GM12878 (cell line): Measurements from ENCODE around the gene WNT9B. TPM values are rescaled to one million over a fixed set of nuclear protein-coding genes. Genes with fewer than 3 reads are reported as not detected.

Experiments used
- ATAC-seq: fragments of 200-7000 bp; cut with Tn5 transposase; 3 replicates; pipeline ENCODE4 v1.9.1; 2020; ENCODE audit warnings: mild to moderate bottlenecking, moderate library complexity
- BruUV-seq: library from RNA; stranded (reverse); fragments of 400-500 nt; replicated peaks from 2 replicates; lab custom pipeline; 2021; lab: Mats Ljungman, UMichigan
- CTCF ChIA-PET: fragments of 300-600 bp; sonication (Branson Sonifier 250); formaldehyde crosslinking; extraction: SDS; loops from one replicate; lab custom pipeline; 2021; ENCODE audit warnings: inconsistent platforms; lab: Yijun Ruan, JAX
- POLR2A ChIA-PET: fragments of 350-600 bp; formaldehyde crosslinking; extraction: SDS; loops from one replicate; lab custom pipeline; 2021; ENCODE audit warnings: inconsistent platforms; lab: Charles Lee
- RAD21 ChIA-PET: fragments of 300-600 bp; sonication (Branson Sonifier 250); formaldehyde crosslinking; loops from one replicate; lab custom pipeline; 2023; ENCODE audit warnings: antibody characterized with exemption; ENCODE audit not compliant: unreplicated experiment; lab: Charles Lee
- SMC1A ChIA-PET: fragments of 300-600 bp; sonication (Branson Sonifier 250); formaldehyde crosslinking; loops from one replicate; lab custom pipeline; 2023; ENCODE audit not compliant: unreplicated experiment, uncharacterized antibody; lab: Charles Lee
- DNase-seq: peaks from one replicate; pipeline ENCODE4 v3.0.0-alpha.2; 2011; ENCODE audit warnings: low read depth, low spot score
- FAIRE-seq: peaks from 3 replicates; lab custom pipeline; 2011; peaks lifted over from hg19 to GRCh38; lab: Jason Lieb, UNC
- H2AFZ ChIP-seq: 2 replicates; pipeline ENCODE4 v1.6.0; 2011; ENCODE audit warnings: low read depth, low read length, control low read depth; ENCODE audit not compliant: control insufficient read depth
- H3K27ac ChIP-seq: 2 replicates; pipeline ENCODE4 v1.5.1; 2011; ENCODE audit warnings: control low read depth; ENCODE audit not compliant: control insufficient read depth, insufficient read depth
- H3K27me3 ChIP-seq, 2 experiments: replicated peaks in 1 of 2; 2 replicates each; pipeline versions ENCODE4 v1.6.0 to v1.6.1; 2011; ENCODE audit warnings: low read length in 1 of 2; ENCODE audit not compliant: control insufficient read depth in 2 of 2, insufficient read depth in 2 of 2
- H3K36me3 ChIP-seq, 2 experiments: 2 replicates each; pipeline ENCODE4 v1.5.1; 2011; ENCODE audit warnings: low read length in 1 of 2; ENCODE audit not compliant: control insufficient read depth in 2 of 2, insufficient read depth in 2 of 2
- H3K4me1 ChIP-seq: 2 replicates; pipeline ENCODE4 v1.6.1; 2011; ENCODE audit warnings: mild to moderate bottlenecking, low read length, moderate library complexity, mixed read lengths; ENCODE audit not compliant: control insufficient read depth, insufficient read depth
- H3K4me2 ChIP-seq: 2 replicates; pipeline ENCODE4 v1.6.0; 2011; ENCODE audit warnings: control low read depth; ENCODE audit not compliant: control insufficient read depth, insufficient read depth
- H3K4me3 ChIP-seq: fragments of 200-600 bp; sonication (generic); 2 replicates; pipeline ENCODE4 v1.5.1; 2016
- H3K79me2 ChIP-seq: 2 replicates; pipeline ENCODE4 v1.6.0; 2011; ENCODE audit warnings: low read length; ENCODE audit not compliant: control insufficient read depth, insufficient read depth
- H3K9ac ChIP-seq: 2 replicates; pipeline ENCODE4 v1.8.0; 2011; ENCODE audit warnings: low read length, control low read depth, mixed read lengths; ENCODE audit not compliant: control insufficient read depth, insufficient read depth
- H3K9me3 ChIP-seq: replicated peaks from 3 replicates; pipeline ENCODE4 v1.5.1; 2011; ENCODE audit warnings: mild to moderate bottlenecking, low read length; ENCODE audit not compliant: control insufficient read depth, insufficient read depth
- H4K20me1 ChIP-seq: 2 replicates; pipeline ENCODE4 v1.6.0; 2011; ENCODE audit not compliant: control insufficient read depth, insufficient read depth
- CHD1 ChIP-seq: IDR thresholded peaks from 2 replicates; pipeline ENCODE4 v1.6.1; 2012; ENCODE audit warnings: low read depth, low read length, improper control_type of control experiment
- EED ChIP-seq: sonication (generic); IDR thresholded peaks from 2 replicates; pipeline ENCODE4 v1.6.1; 2016; ENCODE audit warnings: antibody characterized with exemption, low read depth
- IRF4 ChIP-seq: IDR thresholded peaks from 2 replicates; pipeline ENCODE4 v1.6.1; 2011; ENCODE audit warnings: low read depth, low read length
- MTA3 ChIP-seq: IDR thresholded peaks from 2 replicates; pipeline ENCODE4 v1.6.1; 2012; ENCODE audit warnings: low read length, inconsistent platforms, borderline replicate concordance
- NFYA ChIP-seq: IDR thresholded peaks from 2 replicates; pipeline ENCODE4 v1.6.1; 2011; ENCODE audit warnings: low read depth, mild to moderate bottlenecking, low read length, improper control_type of control experiment, borderline replicate concordance
- SIX5 ChIP-seq: IDR thresholded peaks from 2 replicates; pipeline ENCODE4 v1.6.1; 2011; ENCODE audit warnings: mild to moderate bottlenecking, low read depth, low read length, moderate library complexity; ENCODE audit not compliant: severe bottlenecking
- SMAD1 ChIP-seq: fragments of 450-650 bp; IDR thresholded peaks from 2 replicates; pipeline ENCODE4 v1.6.1; 2018; ENCODE audit warnings: mild to moderate bottlenecking, low read depth; ENCODE audit not compliant: partially characterized antibody
- TCF12 ChIP-seq: IDR thresholded peaks from 2 replicates; pipeline ENCODE4 v1.6.1; 2011; ENCODE audit warnings: low read depth, mild to moderate bottlenecking, low read length
- ZNF274 ChIP-seq: IDR thresholded peaks from one replicate; pipeline ENCODE4 v1.8.0; 2011; ENCODE audit not compliant: insufficient read length, insufficient read depth
- ZSCAN29 ChIP-seq: fragments of 450-650 bp; IDR thresholded peaks from 2 replicates; pipeline ENCODE4 v1.6.1; 2017; ENCODE audit warnings: mild to moderate bottlenecking, moderate library complexity
- WGBS: methylation state at CpG from one replicate; pipeline ENCODE4 v1.1.6; 2016; ENCODE audit warnings: low lambda C conversion rate; ENCODE audit not compliant: insufficient replicate concordance, insufficient coverage; ENCODE audit errors: missing lambda C conversion rate; 5-methylcytosine and 5-hydroxymethylcytosine counted together
- in situ Hi-C: fragments of 300-500 bp; cut with MboI; formaldehyde crosslinking; loops from 9 replicates; pipeline ENCODE4 v1.14.3; 2018; ENCODE audit warnings: mixed read lengths
- intact Hi-C: fragments of 100-400 bp; cut with micrococcal nuclease; formaldehyde crosslinking; loops from one replicate; pipeline ENCODE4 v1.14.2; 2022; ENCODE audit not compliant: unreplicated experiment
- polyA plus RNA-seq, 11 experiments: library from polyadenylated mRNA; depleted of rRNA in 4 of 11; unstranded in 6 of 11; stranded (reverse) in 5 of 11; fragments of >200 nt; fragmentation: Nextera tagmentation in 4 of 11; fragmentation: Illumina TruSeq in 1 of 11; extraction: Ambion mirVana in 4 of 11; extraction: Trizol in 1 of 11; gene quantifications; 1 replicate in 1 of 11; 2 replicates in 10 of 11; pipeline versions ENCODE4 v1.2.1 to v1.2.3, GENCODE V29; 2011 to 2016; ENCODE audit warnings: inconsistent platforms in 2 of 11, missing spikeins in 2 of 11, low read depth in 1 of 11
- total RNA-seq, 4 experiments: library from RNA; depleted of rRNA in 3 of 4; stranded (reverse); fragments of >200 nt in 3 of 4; fragmentation: Illumina TruSeq in 1 of 4; extraction: Trizol in 1 of 4; gene quantifications; 2 replicates each; pipeline versions ENCODE4 v1.2.1 to v1.2.3, GENCODE V29; 2013 to 2021
- TF ChIP-seq, protein P1 (sequence below): fragments of 450-650 bp; conservative IDR thresholded peaks from 2 replicates; pipeline ENCODE4 v1.6.1; 2017; ENCODE audit warnings: mild to moderate bottlenecking, moderate library complexity

The WNT9B gene
- total and polyA plus RNA-seq, 10 of the 15 experiments (the other 5 are each of a cell fraction or from before 2014, with no cell fraction given): not detected

- peaks cover 22 to 32% of the 10 kb centered on the region in 2 experiments for H3K27me3 ChIP-seq
- ChIA-PET RAD21 (no interaction called here), SMC1A (no interaction called here), CTCF (interaction anchor here (0.6 to 1.1 kb wide), 4 partner anchors 12 to 61 kb away, joined by 3 to 4 read pairs (median 3); no protein-coding TSS in a partner anchor), POLR2A (no interaction called here)
- H3K36me3 ChIP-seq: no peaks in the 10 kb centered on the region
- no TSS peak for BruUV-seq
- in situ Hi-C loops: no loop called here
- no peaks in the 10 kb centered on the region for H3K4me1 ChIP-seq
- TF ChIP-seq TCF12 (no peak), NFYA (no peak), SIX5 (no peak), ZSCAN29 (no peak), CHD1 (no peak), SMAD1 (no peak), IRF4 (no peak), MTA3 (no peak), EED (no peak), ZNF274 (no peak)
- TF ChIP-seq, protein P1, sequence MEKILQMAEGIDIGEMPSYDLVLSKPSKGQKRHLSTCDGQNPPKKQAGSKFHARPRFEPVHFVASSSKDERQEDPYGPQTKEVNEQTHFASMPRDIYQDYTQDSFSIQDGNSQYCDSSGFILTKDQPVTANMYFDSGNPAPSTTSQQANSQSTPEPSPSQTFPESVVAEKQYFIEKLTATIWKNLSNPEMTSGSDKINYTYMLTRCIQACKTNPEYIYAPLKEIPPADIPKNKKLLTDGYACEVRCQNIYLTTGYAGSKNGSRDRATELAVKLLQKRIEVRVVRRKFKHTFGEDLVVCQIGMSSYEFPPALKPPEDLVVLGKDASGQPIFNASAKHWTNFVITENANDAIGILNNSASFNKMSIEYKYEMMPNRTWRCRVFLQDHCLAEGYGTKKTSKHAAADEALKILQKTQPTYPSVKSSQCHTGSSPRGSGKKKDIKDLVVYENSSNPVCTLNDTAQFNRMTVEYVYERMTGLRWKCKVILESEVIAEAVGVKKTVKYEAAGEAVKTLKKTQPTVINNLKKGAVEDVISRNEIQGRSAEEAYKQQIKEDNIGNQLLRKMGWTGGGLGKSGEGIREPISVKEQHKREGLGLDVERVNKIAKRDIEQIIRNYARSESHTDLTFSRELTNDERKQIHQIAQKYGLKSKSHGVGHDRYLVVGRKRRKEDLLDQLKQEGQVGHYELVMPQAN: no peak
- no peak overlapping the region for H3K4me3 ChIP-seq
- no peak overlapping the region for H3K27ac ChIP-seq
- no peak for ATAC-seq
- 28% methylated on average over 30 of the region's 31 CpGs for WGBS
- no peak overlapping the region for H3K9ac ChIP-seq
- H3K79me2 ChIP-seq: no peaks in the 10 kb centered on the region
- no peak overlapping the region for H3K4me2 ChIP-seq
- no peak for DNase-seq
- no peak for FAIRE-seq
- intact Hi-C loops: loop anchor here (10.0 kb wide), 1 partner anchor 53 kb away; no protein-coding TSS in a partner anchor
- no peaks in the 10 kb centered on the region for H4K20me1 ChIP-seq
- H2AFZ ChIP-seq: no peak overlapping the region
- H3K9me3 ChIP-seq: no peaks in the 10 kb centered on the region
Observed at GRCh38 chr17:46821482-46822387, 29.6 kb upstream of the WNT9B start.
